CMK (cell line): ENCODE measurements around the gene GNPAT.

ENCODE experiments used
- DNase-seq: peaks from one replicate; pipeline ENCODE4 v3.0.0-alpha.2; 2010; ENCODE audit warnings: low read depth

The GNPAT gene

GRCh38 chr1:231213831-231214573 is 27.0 kb upstream of the GNPAT start:
- DNase-seq = no peak

GRCh38 chr1:231214918-231215680 is 25.9 kb upstream of the GNPAT start:
- DNase-seq = no peak

GRCh38 chr1:231215681-231216385 is 25.2 kb upstream of the GNPAT start:
- no peak for DNase-seq

GRCh38 chr1:231216498-231216897 is 24.5 kb upstream of the GNPAT start:
- DNase-seq = no peak

- no peak for DNase-seq
Measured at GRCh38 chr1:231217056-231217455, 24.0 kb upstream of the GNPAT start.

- no peak for DNase-seq
Measured at GRCh38 chr1:231218078-231218477, 22.9 kb upstream of the GNPAT start.

GRCh38 chr1:231219422-231220401 is 21.3 kb upstream of the GNPAT start:
- DNase-seq = no peak

GRCh38 chr1:231220801-231221200 is 20.2 kb upstream of the GNPAT start:
- no peak for DNase-seq

- no peak for DNase-seq
Measured at GRCh38 chr1:231226156-231226555, 14.9 kb upstream of the GNPAT start.

GRCh38 chr1:231231511-231231910 is 9.5 kb upstream of the GNPAT start:
- no peak for DNase-seq

GRCh38 chr1:231232870-231233734 is 7.9 kb upstream of the GNPAT start:
- DNase-seq = no peak

GRCh38 chr1:231233735-231234417 is 7.1 kb upstream of the GNPAT start:
- no peak for DNase-seq

GRCh38 chr1:231234506-231234905 is 6.5 kb upstream of the GNPAT start:
- no peak for DNase-seq

GRCh38 chr1:231235526-231236207 is 5.3 kb upstream of the GNPAT start:
- DNase-seq = no peak

- no peak for DNase-seq
Measured at GRCh38 chr1:231236208-231236591, 4.8 kb upstream of the GNPAT start.

- no peak for DNase-seq
Measured at GRCh38 chr1:231236938-231237337, 4.1 kb upstream of the GNPAT start.

GRCh38 chr1:231238298-231238697 is 2.7 kb upstream of the GNPAT start:
- DNase-seq = no peak

- no peak for DNase-seq
Measured at GRCh38 chr1:231240531-231240882, 505 bp upstream of the GNPAT start.

- DNase-seq = no peak
Measured at GRCh38 chr1:231241750-231242149, 738 bp downstream of the GNPAT start.
